ENCODE data around the gene KDM4B. TPM values are rescaled to one million over a fixed set of nuclear protein-coding genes. Genes with fewer than 3 reads are reported as not detected.
A peak's percentile ranks its signal among the peaks of the same experiment; 100 is the strongest.

KDM4B gene
- total RNA-seq, 1 experiment from 2014 or later = 43.7 TPM

DNA sequence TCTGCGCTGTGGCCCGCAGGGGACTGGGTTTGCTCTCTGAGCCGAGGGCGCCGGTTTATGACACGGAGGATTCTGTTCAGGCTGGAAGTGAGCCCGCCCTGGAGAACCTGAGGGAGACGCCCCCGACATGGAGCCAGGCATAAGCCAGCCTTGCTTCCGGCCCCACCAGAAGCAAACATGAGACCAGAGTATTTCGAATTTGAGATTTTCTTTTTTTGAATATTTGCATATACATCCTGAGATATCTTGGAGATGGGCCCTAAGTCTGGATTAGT lies 72.9 kb downstream of the KDM4B start:
- Mint-ChIP-seq H3K27me3 (ENCODE audit: low read depth) (no peaks in the 10 kb centered on the region), H3K9me3 (no peaks in the 10 kb centered on the region), H3K36me3 (ENCODE audit: insufficient read depth in 1 of 3, low read depth in 3 of 3) (peaks cover 5 to 35% (median 26%) of the 10 kb centered on the region in 3 experiments; a peak in 6 of 7 replicates), H3K27ac (peak overlapping the region in 1 of 3 experiments; percentile 81; a peak in 1 of 7 replicates), H3K4me3 (no peak overlapping the region), H3K4me1 (peaks cover 0 to 12% of the 10 kb centered on the region in 2 experiments; a peak in 2 of 4 replicates)
- H3K4me1 ChIP-seq (ENCODE audit: insufficient read depth, low read length) = no peaks in the 10 kb centered on the region
- H3K23ac ChIP-seq (ENCODE audit: insufficient read length, low read depth, low read length) = no peak overlapping the region
- H3K27ac ChIP-seq (ENCODE audit: insufficient read length, low read depth, low read length) = no peak overlapping the region
- H3K4ac ChIP-seq (ENCODE audit: low read depth, low read length) = no peak overlapping the region
- no peak overlapping the region for H4K91ac ChIP-seq (ENCODE audit: insufficient read length, low read depth, low read length)
- no peak overlapping the region for H3K9ac ChIP-seq (ENCODE audit: extremely low read depth, insufficient read length, low read length)
- no peak overlapping the region for H2BK5ac ChIP-seq (ENCODE audit: insufficient read length, low read length)
- no peak overlapping the region for H3K14ac ChIP-seq (ENCODE audit: insufficient read depth, low read length)
- no peak for DNase-seq
- no peaks in the 10 kb centered on the region for H4K20me1 ChIP-seq (ENCODE audit: control insufficient read depth, insufficient read depth, insufficient read length)
- H3K79me2 ChIP-seq (ENCODE audit: insufficient read depth, low read length) = no peaks in the 10 kb centered on the region
- H3K4me2 ChIP-seq (ENCODE audit: insufficient read depth, insufficient read length, low read length) = no peak overlapping the region
- H3K27me3 ChIP-seq (ENCODE audit: insufficient read depth, low read length) = no peaks in the 10 kb centered on the region
- no peak overlapping the region for H4K5ac ChIP-seq (ENCODE audit: insufficient read length, low read depth, low read length)
- WGBS (ENCODE audit: extremely low coverage, insufficient read length, low lambda C conversion rate) = no CpG with 5 or more reads among the region's 11 CpGs
- H2BK120ac ChIP-seq (ENCODE audit: low read depth, low read length, poor library complexity, severe bottlenecking) = no peak overlapping the region
- no peak overlapping the region for H2BK15ac ChIP-seq (ENCODE audit: low read depth, low read length)
- no peak overlapping the region for H3K18ac ChIP-seq (ENCODE audit: insufficient read length, low read depth, low read length)
- H3K56ac ChIP-seq (ENCODE audit: insufficient read length, low read depth, low read length) = no peak overlapping the region
- H2AK5ac ChIP-seq (ENCODE audit: insufficient read length, low read length) = no peak overlapping the region
- H2AFZ ChIP-seq (ENCODE audit: low read length) = no peak overlapping the region
- no peak overlapping the region for H2BK12ac ChIP-seq (ENCODE audit: insufficient read length, low read depth, low read length)
- H4K8ac ChIP-seq (replicated peaks; ENCODE audit: insufficient read length, low read depth, low read length) = no peak overlapping the region
- no peak overlapping the region for H2BK20ac ChIP-seq (ENCODE audit: low read depth, low read length, poor library complexity, severe bottlenecking)
- H3K9me3 ChIP-seq (ENCODE audit: control insufficient read depth, low read depth, low read length) = no peaks in the 10 kb centered on the region
- no peaks in the 10 kb centered on the region for H3K79me1 ChIP-seq (ENCODE audit: insufficient read depth, low read depth, low read length, poor library complexity, severe bottlenecking)
- H3K23me2 ChIP-seq (ENCODE audit: insufficient read length, low read depth, low read length, poor library complexity, severe bottlenecking) = no peaks in the 10 kb centered on the region
- no peak overlapping the region for H3T11ph ChIP-seq (ENCODE audit: low read length)
- TF ChIP-seq, protein P1, sequence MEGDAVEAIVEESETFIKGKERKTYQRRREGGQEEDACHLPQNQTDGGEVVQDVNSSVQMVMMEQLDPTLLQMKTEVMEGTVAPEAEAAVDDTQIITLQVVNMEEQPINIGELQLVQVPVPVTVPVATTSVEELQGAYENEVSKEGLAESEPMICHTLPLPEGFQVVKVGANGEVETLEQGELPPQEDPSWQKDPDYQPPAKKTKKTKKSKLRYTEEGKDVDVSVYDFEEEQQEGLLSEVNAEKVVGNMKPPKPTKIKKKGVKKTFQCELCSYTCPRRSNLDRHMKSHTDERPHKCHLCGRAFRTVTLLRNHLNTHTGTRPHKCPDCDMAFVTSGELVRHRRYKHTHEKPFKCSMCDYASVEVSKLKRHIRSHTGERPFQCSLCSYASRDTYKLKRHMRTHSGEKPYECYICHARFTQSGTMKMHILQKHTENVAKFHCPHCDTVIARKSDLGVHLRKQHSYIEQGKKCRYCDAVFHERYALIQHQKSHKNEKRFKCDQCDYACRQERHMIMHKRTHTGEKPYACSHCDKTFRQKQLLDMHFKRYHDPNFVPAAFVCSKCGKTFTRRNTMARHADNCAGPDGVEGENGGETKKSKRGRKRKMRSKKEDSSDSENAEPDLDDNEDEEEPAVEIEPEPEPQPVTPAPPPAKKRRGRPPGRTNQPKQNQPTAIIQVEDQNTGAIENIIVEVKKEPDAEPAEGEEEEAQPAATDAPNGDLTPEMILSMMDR (conservative IDR thresholded peaks at IDR 0.05) = no peak
